GM18951 (cell line): ENCODE results near the gene PSMD14.

Experiments used
- POLR2A ChIP-seq: IDR thresholded peaks from 4 replicates; pipeline ENCODE4 v1.6.1; 2011; ENCODE audit warnings: mild to moderate bottlenecking; ENCODE audit not compliant: insufficient read length, insufficient read depth; ENCODE audit errors: extremely low read depth
- in situ Hi-C: fragments of 300-500 bp; cut with MboI; formaldehyde crosslinking; loops from one replicate; pipeline ENCODE4 v1.12.0; 2022; ENCODE audit warnings: low sequenced_read_pairs, mixed read lengths, inconsistent platforms; ENCODE audit not compliant: unreplicated experiment

Gene PSMD14

GRCh38 chr2:161414042-161415033, 106.1 kb downstream of the PSMD14 start:
- in situ Hi-C loops = no loop called here
- no peak for TF ChIP-seq POLR2A

- TF ChIP-seq POLR2A = no peak
- in situ Hi-C loops = no loop called here
Observed at GRCh38 chr2:161415034-161415986, 107.1 kb downstream of the PSMD14 start.

- no peak for TF ChIP-seq POLR2A
- in situ Hi-C loops = no loop called here
Observed at GRCh38 chr2:161415987-161416707, 107.9 kb downstream of the PSMD14 start, which contains the start of gene TBR1. Gene TBR1, plus strand, starts transcription at chr2:161416297. Its CDS starts 114 bp downstream, at chr2:161416411.

DNA sequence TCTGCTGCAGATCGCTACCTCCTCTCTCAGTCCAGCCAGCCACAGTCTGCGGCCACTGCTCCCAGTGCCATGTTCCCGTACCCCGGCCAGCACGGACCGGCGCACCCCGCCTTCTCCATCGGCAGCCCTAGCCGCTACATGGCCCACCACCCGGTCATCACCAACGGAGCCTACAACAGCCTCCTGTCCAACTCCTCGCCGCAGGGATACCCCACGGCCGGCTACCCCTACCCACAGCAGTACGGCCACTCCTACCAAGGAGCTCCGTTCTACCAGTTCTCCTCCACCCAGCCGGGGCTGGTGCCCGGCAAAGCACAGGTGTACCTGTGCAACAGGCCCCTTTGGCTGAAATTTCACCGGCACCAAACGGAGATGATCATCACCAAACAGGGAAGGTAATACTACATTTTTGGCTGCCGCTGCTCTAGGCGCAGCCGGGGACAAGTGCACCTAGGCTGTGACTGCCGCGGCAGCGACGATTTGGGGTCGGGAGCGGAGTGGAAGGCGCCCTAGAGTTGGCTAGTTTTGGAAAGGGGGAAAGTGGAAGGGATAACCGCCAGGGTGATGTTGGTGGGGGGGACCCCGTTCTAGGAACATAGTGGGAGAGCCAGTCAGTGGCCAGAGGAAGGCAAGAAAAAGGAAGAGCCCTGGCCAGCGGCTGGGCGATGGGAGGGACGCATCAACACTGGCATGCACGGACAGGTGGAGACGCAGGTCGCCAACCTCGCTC, 108.6 kb downstream of the PSMD14 start:
- in situ Hi-C loops = no loop called here
- TF ChIP-seq POLR2A = no peak

GRCh38 chr2:161417438-161418274, 109.4 kb downstream of the PSMD14 start:
- TF ChIP-seq POLR2A = no peak
- in situ Hi-C loops = no loop called here

- no peak for TF ChIP-seq POLR2A
- in situ Hi-C loops = no loop called here
Observed at GRCh38 chr2:161418275-161418714, 110.1 kb downstream of the PSMD14 start.

- in situ Hi-C loops = no loop called here
- TF ChIP-seq POLR2A = no peak
Observed at GRCh38 chr2:161418715-161419637, 110.8 kb downstream of the PSMD14 start.

DNA sequence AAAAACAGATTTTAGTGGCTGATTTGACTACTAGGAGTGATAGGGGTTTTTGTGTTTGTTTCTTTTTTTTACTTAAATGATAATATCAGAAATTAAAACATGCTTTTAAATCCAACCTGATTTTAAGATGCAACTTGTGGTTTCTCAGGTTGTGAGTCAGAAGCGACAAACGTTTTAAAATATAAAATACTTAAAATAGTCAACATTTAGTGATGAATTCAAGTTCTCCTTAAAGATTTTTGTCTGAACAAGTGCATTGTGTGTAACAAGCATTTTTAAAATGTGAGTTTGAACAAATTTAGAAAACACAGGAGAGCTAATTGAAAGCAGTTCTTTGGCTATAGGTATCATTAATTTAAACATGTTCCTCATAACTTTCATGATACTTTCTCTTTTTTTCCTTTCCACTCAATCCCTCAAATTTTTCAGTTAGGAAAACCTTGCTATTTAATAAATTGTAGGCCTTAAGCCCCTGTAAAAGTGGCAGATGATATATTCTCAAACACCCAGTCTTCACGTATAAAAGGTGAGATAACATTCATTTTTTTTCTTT, 111.5 kb downstream of the PSMD14 start:
- no peak for TF ChIP-seq POLR2A
- in situ Hi-C loops = no loop called here

DNA sequence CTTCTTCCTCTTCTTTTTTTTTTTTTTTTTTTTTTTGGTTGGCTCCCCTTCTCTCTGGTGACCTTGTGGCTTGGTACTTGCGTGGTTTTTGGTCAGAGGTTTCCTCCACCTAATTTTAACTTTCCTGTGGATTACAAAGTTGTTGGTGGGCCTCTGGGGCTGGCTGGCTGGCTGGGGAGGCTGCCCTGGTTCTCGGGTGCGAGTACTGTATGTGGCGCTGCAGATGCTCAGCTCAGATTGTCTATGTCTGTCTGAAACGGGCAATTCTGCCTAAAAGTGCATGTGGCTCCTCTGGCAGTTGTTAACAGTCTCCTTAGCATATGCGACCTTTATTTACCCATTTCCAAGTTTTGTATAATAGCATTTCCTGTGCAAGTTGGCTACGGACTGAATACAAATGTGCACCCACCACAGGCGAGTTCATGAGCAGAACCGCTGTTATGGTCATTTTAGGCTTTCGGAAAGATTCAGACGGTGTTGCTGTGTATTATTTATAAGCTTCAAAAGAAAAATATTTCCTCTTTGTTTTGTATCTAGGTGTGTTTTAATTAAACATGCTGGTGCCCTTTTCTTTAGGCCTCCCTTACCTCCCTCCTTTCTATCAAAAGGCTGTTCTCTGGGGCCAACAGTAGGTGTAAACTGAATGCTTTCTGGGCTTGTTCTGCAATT, 112.3 kb downstream of the PSMD14 start:
- in situ Hi-C loops = no loop called here
- no peak for TF ChIP-seq POLR2A

GRCh38 chr2:161421686-161422085, 113.5 kb downstream of the PSMD14 start:
- in situ Hi-C loops = no loop called here
- TF ChIP-seq POLR2A = no peak
